Stimulated activated CD4-positive, alpha-beta T cell treated with anti-CD3 and anti-CD28 coated beads, Interleukin-2, amount 100 ng/mL, for 4 hours (primary cell): ENCODE results near the gene BAX.

Source experiments
- DNase-seq: peaks from one replicate; pipeline ENCODE4 v3.0.0-alpha.2; 2020; ENCODE audit warnings: low read depth

Gene BAX

DNA sequence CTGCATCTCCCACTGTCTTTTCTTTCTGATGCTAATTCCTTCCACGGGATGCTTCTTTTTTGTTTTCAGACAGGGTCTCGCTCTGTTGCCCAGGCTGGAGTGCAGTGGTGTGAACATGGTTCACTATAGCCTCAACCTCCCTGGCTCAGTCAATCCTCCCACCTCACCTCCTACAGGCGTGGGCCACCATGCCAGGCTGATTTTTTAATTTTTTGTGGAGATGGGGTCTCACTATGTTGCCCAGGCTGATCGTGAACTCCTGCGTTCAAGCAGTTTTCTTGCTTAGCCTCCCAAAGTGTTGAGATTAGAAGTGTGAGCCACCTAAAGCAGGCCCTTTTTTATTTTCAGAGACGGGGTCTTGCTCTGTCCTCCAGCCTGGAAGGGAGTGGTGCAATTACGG lies 33.6 kb downstream of the BAX start:
- DNase-seq = no peak

DNA sequence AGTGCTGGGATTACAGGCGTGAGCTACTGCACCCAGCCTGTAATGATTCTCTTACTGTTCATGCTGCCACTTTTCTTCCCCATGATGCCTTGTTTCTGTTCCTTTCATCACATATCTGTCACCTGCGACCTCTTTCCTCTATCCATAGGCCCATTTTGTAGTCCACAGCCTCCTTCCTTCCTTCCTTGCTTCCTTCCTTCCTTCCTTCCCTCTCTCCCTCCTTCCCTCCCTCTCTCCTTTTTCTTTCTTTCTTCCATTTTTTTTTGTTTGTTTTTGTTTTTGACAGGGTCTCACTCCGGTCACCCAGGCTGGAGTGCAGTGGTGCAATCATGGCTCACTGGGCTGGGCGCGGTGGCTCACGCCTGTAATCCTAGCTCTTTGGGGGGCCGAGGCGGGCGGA lies 34.2 kb downstream of the BAX start:
- DNase-seq = no peak

DNA sequence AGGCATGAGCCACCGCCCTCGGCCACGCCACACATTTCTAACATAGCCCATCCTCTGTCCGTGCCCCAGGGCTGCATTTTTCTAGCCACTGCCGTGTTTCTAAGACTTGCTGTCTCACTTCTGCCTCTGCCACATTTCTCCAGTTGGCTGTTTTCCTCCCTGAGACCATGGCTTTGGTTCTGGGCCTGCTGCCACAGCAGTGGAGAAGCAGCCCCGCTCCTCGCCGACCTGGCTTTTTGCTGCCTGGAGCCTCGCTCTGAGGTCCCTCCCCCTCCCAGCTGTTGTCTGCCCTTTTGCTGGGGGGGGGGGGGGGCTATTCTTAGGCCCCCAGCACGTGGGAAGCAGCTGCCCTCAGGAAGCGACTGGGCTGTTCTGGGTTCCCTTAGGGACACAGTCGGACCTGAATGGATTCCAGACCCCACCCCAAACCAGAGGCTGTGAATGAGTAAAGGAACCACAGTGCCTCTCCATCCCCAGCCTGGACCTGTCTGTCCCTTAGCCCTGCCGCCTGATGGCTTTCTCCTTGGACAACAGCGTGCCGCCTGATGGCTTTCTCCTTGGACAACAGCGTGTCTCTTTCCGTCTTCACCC lies 35.1 kb downstream of the BAX start:
- no peak for DNase-seq

DNA sequence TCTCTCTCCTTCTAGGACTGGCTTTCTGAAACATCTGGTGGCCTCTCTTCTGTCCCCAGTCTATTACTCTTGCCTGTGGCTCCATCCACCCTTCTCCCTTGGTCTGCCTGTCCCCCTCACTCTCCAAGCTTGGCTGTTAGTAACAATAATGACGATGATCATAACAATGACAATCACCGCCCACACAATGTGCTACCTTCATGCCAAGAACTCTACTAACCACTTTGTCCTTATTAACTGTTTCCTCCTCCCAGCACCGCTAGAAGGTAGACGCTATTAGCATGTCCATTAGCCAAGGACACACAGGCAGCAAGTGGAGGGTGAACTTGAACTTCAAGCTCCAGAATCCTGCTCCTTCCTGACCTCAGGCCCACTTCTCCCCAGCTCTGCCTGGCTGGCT lies 35.7 kb downstream of the BAX start:
- DNase-seq = no peak

DNA sequence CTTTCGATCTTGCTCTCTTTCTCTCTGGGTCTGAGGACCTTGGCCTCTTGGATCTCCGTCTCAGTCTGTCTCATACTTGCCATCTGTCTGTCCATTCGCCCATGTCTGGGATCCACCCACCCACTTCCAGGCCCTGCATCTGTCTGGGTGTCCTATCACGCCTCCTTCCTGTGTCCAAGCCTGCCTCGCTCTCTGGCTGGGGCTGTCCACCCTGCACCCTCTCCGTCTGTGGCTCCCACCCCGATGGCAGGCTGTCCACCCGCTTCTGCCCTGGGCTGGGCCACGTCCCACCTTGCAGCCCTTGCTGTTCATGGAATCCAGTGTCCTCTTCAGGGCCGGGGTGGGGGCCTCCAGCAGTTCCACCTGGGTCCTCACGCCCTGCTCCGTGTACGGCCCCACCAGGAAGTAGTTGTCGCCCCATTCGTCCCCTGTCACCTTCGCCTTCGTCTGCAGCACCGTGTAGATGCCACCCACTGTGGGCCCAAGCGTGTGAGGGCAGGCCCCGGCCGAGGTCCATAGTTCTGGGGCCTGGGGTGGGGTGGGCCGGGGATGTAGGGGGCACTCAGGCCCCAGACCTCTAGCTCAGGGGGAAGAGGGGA lies 36.4 kb downstream of the BAX start:
- no peak for DNase-seq

DNA sequence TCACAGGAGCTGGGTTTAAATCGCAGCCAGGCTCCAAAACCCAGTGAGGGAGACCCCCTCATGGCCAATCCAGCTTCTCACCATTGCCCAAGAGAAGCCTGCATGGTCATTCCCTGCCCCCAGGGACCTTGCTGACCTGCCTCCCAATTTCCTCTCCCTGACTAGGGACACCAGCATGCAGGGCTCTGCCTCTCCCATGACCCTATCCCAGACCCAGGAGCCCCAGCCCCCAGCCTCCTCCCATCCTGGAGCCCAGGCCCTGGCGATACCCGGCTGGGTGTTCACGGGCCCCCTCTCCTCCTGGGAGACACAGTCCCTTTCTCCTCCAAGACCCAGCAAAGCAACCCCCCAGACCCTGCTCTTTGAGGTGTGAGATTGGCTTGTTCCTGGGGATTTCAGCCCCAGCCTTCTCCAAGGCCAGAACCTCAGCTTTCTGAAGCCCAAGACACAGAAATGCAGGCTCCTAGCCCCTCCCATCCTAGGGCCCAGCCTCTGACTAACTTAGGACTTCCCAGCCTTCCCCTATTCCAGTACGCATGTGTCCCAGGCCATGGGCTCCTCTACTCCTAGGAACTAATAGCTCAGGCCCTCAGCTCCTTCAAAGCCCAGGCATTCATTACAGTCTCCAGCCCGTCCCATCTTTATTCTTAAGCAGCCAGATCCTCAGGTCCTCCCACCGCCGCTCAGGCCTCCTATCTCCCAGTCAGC lies 37.4 kb downstream of the BAX start:
- no peak for DNase-seq

DNA sequence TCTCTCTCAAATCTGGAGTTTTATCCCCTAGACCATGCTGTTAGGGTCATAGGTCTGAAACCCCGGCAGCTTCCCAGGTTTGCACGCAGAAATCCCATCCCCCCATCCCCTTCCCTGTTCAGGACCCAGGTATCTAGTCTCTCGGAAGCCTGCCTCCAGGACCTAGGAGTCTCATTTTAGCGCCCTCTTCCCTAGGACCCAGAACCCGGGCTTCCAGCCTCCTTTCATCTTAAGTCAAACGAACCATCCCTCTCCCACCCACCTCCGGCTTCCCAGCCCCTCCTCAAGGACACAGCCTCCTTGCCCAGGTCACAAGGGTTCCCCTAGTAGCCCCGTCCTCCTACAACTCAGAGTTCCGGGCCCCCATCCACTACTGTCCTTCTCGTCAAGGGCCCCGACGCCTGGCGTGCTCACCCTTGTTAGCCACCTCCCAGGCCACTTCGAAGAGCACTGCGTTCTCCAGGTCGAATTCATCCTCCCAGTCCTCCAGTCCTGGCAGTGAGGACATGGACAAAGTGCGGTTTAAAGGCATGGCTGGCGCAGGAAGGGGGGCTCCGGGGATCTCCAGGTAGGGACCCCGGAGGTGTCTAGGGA lies 38.0 kb downstream of the BAX start:
- no peak for DNase-seq

DNA sequence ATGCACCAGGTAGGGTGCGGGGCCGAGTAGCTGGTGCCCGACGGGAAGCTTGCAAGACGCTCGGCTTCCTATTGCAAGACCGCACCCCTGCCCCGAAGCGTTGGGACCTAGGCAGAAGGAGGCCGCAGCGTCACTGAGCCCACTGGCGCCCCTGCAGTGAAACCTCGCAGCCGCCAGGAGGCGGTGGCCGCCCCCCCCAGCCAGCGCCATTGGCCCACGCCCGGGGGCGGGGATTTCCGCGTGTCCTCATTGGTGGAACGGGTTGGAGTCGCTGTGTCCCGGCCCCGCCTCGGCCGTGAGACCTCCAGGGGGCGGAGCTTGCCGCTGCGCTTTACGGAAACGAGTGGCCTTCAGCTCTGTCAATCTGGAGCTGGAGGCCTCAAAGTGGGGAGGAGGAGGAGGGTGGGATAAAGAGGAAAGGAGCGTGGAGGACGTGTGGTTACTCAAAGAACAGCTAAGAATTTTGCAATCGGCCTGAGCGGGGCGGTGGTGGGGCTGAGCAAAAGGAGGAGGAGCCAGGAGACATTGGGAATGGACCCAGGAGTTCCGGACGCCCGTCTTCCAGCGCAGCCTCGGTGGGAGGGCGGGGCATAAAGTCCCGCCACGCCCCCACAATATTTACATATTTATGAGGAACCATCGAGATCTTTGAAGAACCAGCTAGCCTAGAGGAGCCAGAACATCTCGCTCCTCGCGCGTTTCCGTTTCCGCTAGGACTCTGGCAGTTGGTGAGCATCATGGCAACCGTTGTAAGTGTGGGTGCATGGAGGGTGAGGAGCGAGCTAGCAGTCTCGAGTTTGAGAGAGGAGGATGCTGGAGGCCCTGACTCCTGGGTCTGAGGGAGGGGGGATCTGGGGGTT lies 38.7 kb downstream of the BAX start, which contains the start of the genes GYS1 and RUVBL2:
Gene GYS1 (minus strand): TSS at position 135 of the 860 bp plus-strand sequence. CDS start 197 bp downstream, outside the sequence.
Gene RUVBL2 (plus strand): TSS at position 713 of the 860 bp plus-strand sequence. CDS start 25 bp downstream, at position 738.
- peak; percentile 99 for DNase-seq

DNA sequence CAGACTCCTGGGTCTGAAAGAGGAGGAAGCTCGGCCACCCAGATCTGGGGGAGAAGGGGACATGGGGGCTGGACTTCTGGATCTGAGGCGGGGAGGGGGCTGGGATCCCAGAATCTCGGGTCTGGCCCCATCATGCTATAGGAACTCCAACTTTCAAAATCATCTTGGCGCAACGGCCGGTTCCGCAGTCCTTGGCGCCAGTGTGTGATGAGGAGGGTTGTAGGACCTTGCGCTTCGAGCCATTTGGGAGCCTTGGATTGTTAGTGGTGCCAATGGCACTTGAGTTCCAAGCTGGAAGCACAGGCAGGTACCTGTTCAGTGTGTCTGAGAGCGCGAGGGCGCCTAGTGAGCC lies 39.3 kb downstream of the BAX start:
- DNase-seq = no peak

DNA sequence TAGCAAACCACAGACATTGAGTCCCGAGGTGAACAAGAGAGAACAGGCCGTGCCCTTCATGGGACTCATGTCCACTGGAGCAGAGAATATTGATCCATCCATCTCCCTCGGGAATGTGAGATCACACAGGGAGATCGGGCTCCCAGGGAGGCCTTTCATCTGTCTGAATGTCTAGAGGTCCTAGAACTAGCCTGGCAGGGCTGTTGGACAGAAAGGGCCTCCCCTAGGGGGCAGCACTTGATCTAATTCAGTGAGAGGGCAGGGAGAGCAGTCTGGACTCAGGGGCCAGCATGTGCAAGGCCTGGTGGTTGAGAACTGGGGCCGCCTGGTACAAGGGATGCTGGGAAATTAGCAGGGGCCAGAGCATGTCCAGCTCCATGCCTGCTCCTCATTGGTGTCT lies 43.3 kb downstream of the BAX start:
- DNase-seq = no peak

DNA sequence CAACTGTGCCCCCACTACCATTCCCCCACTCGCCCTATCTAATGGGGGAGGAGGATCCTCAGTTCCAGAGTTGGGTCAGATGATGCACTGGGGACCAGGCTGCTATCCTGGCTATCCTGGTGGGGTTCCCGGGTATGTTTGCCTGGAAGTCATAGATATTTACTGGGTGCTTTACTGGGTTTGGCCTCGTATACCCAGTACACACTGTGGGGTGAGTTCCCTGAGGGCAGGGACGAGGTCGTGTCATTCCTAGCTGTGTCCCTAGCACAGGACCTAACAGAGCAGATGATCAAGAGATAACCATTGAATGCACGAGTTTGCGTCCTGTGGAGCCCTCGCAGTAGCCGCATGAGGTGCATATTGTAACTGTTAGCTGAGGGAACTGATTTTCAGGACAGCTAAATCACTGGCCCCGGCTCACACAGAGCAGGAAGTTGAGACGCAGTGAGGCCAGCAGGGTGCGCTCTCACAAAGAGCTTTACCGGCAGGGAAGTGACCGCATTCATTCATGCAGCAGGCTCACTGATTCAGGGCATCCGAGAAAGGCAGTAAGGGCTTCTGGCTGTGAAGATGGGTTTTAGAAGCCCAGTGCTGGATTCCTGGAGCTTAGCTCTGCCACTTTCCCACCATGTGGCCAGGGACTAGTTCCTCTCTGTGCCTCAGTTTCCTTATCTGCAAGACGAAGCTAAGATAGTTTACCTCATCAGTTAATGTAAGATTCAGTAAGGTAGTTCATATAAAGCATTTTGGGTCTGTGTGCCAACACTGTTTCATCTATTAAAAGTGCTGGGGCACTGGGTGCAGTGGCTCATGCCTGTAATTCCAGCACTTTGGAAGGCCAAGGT lies 45.0 kb downstream of the BAX start:
- DNase-seq = peak; percentile 39

DNA sequence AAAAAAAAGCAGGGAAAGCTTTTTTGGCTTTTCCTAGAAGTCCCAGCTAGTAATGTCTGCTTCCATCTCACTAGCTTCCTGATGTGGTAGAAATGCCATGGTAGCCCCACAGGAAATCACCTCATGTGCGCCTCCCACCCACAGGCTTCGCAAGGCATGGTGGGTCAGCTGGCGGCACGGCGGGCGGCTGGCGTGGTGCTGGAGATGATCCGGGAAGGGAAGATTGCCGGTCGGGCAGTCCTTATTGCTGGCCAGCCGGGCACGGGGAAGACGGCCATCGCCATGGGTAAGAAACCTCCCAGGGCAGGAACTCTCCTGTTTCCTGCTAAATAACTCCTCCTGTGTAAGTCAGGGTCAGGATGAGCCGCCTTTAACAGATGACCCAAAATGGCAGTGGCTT lies 49.5 kb downstream of the BAX start:
- no peak for DNase-seq

DNA sequence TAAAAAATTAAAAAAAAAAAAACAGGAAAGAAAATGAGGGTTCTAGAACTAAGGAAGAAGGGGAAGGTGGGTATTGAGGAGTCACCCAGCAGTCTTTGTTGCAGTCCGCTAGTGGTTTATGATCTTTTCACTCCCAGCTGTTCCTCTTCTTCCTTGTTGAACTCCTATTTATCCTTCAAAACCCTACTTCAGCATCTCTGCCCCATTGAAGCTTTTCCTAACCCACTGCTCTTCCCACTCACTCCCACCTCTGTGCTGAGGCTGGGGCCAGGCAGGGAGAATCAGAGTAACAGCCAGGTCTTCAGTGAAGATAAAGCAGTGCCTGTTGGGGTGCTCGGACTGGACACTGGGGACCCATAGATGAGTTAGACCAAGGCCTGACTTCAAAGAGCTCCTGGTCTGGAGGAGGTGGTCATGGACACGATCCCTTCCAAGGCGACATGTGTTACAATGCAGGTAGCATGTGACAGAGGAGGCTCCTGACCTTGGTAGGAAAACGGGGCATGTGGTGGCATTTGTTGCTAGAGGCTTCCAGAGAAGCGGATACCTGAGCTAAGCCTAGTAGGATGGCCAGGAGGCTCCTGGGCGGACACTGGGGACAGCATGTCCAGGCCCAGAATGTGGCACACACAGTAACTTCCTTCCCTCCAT lies 50.4 kb downstream of the BAX start:
- no peak for DNase-seq

DNA sequence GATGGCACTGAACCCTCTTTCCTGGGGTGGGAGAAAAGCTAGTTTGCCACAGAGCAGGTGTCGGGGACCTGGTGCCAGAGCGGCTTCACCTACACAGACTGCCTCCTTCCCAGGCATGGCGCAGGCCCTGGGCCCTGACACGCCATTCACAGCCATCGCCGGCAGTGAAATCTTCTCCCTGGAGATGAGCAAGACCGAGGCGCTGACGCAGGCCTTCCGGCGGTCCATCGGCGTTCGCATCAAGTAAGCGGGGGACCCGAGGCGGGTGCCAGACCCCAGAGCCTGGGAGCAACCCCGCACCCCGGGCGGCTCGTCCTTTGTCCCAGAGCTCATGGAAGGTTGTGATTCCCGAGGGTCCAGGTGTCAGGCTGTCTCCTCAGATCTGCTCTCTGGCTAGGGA lies 52.2 kb downstream of the BAX start:
- DNase-seq = no peak

DNA sequence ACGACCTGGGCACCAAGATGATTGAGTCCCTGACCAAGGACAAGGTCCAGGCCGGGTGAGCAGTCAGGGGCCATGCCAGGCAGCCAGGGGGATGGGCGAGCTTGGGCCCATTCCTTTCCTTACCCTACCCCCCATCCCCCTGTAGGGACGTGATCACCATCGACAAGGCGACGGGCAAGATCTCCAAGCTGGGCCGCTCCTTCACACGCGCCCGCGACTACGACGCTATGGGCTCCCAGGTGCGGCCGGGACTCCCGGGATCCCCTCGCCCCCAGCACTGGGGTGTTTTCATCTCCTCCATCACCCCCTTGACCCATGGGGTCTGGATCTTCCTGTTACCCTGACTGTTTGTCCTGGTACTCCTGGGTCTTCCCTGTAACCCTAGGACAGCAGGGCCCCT lies 55.2 kb downstream of the BAX start:
- no peak for DNase-seq

DNA sequence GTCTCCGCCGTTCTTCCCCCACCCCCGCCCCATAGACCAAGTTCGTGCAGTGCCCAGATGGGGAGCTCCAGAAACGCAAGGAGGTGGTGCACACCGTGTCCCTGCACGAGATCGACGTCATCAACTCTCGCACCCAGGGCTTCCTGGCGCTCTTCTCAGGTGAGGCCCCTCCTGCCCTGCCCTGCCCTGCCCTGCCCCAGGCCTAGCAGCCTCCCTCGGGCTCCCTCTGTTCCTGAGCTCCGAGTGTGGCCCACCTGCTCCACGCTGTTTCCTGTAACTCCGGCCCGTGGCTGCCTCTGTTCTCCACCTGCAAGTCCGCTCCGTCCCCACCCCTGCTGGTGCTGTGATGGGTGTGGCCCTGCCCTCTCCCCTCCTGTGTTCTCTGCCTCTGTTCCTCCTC lies 55.8 kb downstream of the BAX start:
- no peak for DNase-seq

DNA sequence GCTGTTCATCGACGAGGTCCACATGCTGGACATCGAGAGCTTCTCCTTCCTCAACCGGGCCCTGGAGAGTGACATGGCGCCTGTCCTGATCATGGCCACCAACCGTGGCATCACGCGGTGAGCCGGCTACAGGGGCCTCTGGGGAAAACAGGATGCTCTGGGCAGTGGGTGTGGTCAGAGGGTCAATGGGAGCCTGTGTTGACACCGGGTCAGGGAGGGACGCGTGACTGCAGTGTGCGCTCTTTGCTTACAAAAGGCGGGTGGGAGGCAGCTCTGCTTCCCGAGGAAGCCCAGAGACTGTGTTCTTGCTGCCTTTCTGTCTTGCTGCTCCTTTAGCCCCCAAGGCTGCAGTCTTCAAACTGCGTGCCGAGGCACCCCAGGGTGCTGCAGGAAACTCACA lies 56.5 kb downstream of the BAX start:
- DNase-seq = no peak
